ENCODE data around the gene CRYGS.

CRYGS gene

GRCh38 chr3:186493525-186494255, 50.5 kb downstream of the CRYGS start:
- no peak for DNase-seq (ENCODE audit: low read depth)

- no peak for DNase-seq (ENCODE audit: low read depth)
These were observed 51.7 kb downstream of the CRYGS start for GRCh38 chr3:186492385-186492984.

- DNase-seq (ENCODE audit: low read depth), result no peak
These were observed 54.7 kb downstream of the CRYGS start for GRCh38 chr3:186489507-186489906.
